HG03196 (cell line): Measurements from ENCODE around the gene SMG6.
"Not testable (repeated sequence)": the region's sequence is repeated elsewhere in the genome, so short reads cannot be mapped to it uniquely, and the experiment has no call there.

Source experiments
- ATAC-seq: cut with Tn5 transposase; IDR thresholded peaks from one replicate; pipeline ENCODE4 v1.9.1; 2021; ENCODE audit not compliant: unreplicated experiment

The SMG6 gene

DNA sequence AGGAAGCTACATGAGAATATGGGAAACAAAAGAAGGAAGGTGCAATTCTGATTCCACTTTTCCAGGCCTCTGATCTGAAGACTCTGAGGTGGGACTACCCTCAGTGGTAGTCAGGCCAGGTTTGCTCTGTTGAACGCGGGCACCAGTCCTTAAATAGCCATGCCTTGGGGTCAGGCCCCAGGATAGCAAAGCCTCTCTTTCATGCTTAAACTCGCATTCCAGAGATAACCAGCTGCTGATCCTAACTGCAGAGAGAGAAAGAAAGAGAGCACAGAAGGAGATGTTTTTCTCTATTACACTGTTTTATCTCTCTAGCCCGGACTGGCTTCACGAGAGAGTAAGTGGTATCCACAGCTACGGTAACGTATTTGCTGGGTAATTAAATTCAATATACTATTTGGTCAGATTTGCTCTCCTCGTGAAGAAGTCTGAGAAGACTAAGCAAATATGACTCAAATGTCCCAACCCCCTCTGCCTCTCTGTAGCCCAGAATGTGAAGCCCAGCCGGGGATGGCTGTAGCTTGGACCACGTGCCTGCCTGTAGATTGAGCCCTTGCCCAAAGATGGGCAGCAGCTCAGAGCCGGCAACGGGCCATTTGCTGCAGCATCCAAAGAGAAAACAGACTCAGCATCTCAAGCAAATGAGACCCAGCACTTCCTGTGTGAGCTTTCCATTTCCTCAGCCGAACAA lies 122.2 kb downstream of the SMG6 start:
- no peak for ATAC-seq

DNA sequence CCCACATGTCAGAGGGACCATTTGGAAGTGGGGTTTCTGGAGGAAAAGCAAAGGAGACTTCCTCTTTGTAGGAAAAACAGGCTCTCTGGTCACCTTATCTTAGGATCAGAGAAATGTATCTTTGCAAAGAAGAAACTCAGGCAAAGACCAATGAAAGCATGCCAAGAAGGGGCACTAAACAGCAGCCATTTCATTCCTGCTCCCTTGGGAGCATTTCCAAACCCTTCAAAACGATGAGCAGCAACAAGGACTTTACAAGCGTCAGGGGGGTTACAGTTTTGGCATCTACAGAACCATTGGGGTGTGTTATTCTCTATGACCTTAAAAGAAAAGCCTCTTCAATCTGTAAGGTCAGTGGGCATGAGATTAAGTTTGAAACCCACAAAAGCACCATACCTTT lies 122.8 kb downstream of the SMG6 start:
- ATAC-seq, result no peak

DNA sequence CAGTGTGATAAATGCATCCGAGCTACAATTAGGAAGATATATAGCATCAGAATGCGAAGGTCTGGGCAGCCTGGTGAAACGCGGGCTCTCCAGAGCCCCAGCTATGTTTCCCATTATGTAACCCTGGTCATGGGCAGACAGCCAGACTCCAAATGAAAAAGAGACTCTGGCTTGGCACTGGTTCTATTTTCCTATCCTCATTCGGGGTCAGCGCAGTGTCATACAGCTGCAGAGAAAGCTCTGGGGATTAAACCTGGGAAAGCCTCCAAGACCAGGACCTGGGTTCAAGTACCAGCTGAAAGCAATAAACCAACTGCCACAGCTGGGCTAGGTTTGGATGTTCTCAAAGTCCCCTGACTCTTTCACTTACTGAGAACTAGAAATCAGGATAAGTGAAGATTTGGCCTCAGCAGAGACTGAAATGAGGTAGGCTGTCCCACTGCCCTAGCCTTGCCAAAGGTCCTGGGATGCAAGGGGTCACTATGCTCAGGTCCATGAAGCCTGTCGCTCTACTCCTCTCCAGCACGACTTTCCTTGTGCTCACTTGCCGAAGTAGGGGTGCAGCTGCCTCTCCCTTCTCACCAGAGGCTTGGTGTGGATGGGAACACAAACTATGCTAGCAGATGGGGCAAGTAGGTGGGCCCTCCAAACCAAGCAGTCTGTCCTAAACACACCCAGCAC lies 123.8 kb downstream of the SMG6 start:
- no peak for ATAC-seq

DNA sequence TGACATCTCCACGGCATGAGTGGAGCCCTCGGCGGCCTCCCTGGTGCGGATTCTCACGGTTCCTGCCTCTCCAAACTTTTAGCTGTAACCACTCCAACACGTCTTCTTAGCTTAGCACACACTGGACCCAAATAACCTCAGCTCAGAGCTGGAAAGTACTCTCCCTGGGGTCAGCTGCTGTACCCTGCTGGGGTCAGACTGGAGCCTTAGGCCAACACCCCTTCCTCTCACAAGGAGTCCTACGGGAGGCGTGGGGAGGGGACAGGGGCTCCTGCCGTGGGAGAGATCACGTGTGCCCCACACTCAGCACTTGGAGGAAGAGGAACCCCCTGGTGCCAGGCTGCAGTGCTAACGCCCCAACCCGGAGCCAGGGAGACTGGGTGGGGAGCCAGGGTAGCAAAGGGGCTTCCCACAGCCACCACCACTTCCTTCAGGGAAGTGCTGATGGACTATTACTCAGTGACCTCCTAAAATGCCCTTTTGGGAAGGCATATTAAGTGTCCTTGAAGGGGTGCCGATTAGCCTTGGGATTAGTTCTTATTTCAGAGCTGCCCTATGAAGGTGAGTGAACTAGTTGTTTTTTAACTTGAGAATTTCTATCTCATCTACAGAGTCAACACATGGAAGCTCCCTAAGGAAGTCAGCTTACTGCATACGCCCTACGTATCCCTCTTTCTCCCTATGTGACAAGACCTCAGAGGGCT lies 124.6 kb downstream of the SMG6 start:
- no peak for ATAC-seq

DNA sequence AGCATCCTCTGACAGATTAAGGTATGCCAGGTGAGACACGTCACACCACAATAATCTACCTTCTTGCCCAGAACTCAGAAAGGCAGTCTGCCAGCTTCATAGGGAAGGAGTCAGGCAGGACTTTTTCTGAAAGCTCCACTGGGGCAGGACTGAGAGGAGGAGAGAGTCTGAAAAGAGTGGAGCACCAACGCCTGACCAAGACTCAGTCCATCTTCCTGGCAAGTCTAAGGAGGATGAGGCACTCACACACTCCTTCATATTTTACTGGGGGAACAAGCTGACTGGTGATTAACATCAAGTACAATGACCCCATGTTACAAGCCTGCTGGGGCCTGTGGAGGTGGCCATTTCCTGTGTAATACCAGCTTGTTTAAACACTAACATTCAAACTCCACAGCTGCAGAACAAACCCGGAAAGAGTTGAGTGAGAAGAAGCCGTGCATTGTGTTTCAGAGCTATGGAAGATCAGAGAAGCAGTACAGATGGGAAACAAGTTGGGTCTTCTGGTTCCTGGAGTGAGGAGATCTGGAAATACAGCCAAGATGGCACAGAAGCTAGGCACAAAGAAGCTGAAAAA lies 126.3 kb downstream of the SMG6 start:
- no peak for ATAC-seq

DNA sequence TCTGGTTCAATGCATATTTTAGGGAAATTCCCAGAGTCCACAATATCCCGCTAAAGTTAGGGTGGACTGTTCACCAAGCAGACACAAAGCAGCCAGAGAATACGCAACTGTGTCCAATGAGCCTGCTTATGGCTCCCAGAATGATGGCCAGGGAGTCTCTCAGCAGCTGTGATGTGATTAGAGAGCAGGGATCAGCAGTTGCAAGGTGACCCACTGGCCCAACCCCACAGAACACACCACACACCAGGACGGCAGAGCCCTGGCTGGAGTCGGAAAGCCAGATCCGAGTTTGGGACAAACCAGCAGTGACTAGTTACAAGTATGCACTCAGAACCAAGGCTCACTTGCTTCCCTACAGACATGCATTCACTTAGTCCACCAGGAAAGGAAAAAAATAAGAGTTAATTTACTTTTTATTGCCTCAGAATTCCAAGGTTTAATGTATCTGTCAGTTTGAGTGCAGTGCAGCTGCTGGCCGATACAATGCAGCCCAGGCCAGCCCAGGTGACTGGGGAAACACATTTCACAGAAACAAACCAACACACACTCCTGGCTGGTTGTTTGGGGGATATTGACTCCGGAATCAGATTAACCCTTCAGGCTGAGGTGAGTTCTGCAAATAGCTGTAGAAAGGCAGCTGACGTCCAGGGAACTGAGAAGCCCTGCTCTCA lies 127.0 kb downstream of the SMG6 start:
- ATAC-seq, result no peak

DNA sequence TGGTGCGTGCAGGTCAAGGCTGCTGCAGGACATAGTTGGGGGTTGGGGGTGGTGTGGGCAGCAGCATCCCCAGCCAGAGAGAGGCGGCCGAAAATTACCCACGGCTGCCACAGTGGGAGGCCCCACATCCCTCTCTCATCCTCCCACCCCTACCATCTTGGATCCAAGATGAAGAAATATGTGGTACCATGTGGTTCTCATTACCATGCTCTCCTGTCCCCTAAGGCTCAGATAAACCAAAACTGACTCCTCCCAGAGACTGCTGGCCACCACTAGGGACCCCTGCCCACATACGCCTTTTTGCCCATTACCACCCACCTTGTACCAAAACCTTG lies 128.3 kb downstream of the SMG6 start:
- no peak for ATAC-seq

DNA sequence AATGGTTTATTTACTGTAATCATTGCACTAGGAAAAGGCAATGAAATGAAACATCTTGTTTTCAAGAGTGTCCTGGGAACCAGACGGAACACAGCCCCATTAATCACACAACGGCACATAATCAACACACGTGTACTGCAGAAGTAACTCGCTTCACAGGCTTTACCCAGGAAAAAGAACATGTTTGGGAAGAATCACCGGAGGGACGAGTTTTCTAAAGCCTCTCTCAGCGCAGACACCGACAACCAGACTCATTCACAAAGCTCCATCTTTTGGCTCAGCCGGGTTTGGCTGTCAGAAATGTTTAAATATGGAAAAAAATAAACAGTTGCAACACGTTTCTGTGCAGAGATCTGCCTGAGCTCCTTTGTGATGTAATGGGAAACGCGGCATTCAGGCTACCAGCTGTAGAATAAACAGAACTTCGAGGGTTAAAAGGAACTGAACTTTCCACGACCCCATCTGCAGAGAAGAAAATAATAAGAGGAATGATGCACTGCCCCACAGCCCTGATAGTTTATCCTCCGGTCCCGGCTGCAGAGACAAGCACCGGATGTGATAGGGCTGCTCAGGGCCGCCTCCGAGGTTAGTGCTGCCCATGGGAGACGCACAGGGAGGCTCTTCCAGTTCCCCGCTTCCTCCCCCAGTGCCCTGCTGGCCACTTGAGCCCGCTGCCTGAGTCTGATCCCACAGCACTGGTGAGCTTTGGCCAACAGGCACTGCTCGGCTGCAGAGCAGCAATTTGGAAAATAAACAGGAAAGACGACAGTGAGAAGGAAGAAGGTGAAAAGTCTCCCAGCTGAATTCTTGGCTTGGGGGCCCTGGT lies 128.9 kb downstream of the SMG6 start:
- no peak for ATAC-seq

DNA sequence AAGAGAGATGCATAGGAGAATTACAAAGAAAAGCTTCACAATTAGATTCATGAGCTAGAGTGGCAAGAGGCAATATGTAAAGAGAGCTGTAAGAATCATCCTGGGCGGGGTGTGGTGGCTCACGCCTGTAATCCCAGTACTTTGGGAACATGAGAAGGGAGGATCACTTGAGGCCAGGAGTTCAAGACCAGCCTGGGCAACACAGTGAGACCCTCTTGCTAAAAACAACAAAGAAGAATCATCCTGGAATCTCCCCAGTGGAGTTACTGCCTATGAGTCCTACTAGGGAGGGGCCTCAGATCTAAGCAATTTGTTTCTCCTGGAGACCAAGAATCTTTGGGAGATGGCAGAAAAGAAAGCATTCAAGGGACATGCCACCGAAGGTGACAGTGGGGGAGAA lies 129.6 kb downstream of the SMG6 start:
- ATAC-seq, result no peak

DNA sequence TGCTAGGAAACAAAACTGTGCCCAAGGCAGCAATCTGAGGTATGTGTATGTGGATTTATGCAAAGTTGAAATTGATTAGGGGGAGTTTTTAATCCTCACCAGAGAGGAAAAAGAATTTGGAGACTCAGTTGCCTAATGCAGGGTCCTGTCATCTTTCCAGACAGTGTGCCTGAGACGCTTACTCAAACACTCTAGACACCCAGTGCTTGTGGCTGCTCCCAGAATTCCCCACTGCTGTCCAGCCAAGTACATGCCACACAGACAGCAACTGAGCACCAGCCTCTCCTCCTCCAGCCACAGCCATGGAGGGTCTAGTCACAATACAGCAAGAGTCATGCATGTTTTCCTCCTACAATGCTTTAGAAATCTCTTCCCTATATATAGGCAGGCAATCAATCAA lies 130.6 kb downstream of the SMG6 start:
- no peak for ATAC-seq

DNA sequence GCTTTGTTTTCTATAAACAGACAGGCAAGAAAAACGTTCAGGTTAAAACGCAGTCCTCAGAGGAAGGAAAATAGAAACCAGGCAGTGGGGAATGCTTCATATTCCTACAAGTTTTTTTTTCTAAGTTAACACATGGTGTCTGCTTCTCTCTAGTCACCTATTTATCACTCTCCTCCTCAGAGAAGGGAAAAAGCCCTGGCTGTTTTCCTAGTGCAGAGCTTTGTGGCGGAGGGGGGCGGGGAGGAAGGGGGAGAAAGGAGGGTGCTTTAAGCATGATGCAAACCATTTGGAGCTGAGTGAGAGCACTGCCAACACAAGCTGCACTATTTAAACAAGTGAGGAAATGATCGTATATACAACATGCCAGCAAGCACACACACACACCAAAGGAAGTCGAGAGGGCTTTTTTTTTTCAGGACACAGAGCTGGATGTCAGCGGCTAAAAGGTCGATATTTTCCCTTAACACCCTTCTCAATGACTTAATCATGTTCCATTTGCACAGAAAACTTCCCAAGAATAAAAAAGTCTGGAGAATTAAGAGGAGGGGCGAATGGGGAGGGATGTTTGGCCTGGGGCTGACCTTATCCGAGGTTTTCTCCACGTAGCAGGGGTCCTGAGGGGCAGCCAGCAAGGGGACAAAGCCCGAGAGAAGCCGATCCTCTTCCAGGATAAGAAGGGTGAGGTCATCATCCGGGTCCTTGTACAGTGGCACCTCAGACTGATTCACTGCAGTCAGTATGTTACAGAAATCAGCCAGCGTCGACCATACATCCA lies 131.3 kb downstream of the SMG6 start:
- no peak for ATAC-seq

DNA sequence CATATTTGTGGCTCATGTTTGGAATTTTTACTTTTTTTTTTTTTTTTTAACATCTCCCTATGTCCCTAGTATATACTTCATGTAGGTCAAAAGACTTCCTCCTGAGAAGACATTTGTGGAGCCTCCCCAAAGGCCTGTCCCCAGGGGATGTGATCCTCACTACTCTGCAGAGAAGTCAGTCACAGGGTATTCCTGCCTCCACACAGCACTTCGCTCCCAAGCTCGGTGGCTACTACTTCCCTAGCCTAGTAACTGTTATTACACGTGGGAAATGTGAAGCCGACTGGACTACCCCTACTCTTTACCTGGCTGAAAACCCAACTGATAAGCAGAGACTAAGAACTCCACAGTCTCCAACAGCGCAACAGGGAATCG lies 131.9 kb downstream of the SMG6 start:
- ATAC-seq, result no peak

DNA sequence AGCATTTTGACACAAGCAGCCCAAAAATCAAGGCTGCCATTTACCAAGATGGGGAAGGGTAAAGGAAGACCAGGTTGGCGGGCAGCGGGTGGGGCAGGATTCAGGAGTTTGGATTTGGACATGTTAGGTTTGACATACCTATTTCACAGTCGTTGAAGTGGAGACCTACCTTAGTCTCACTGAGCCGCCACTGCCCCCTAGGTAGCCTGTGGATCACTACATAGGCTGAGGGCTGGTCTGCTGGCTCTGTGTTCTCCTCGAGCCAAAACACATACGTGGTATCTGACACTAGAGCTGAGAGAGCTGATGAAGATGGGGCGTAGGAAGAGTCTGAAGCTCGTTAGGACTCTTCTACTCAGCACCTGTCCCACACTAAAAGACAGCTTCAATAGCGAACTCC lies 133.6 kb downstream of the SMG6 start:
- ATAC-seq, result no peak

DNA sequence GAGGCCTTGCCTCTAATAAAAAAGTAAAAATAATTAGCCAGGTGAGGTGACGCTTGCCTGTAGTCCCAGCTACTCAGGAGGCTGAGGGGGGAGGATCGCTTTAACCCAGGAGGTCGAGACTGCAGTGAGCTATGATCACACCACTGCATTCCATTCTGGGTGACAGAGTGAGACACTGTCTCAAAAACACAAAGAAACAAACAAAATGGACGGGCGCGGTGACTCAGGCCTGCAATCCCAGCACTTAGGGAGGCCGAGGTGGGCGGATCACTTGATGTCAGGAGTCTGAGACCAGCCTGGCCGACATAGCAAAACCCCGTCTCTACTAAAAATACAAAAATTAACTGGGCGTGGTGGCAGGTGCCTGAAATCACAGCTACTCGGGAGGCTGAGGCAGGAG lies 137.9 kb downstream of the SMG6 start:
- ATAC-seq, result not testable (repeated sequence)

DNA sequence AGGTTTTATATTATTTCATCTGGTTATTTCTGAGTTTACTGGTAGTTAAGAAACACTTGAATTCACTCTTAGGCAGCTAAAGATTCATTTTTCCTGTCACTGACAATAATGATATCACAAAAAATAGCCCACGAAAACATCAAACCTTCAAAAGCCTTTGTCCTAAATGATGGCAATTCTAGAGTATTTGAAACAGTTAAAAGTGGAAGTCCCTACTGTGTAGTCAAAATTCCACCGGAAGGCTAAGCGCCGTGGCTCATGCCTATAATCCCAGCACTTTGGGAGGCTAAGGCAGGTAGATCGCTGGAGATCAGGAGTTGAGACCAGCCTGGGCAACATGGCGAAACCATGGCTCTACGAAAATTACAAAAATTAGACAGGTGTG lies 145.2 kb downstream of the SMG6 start:
- ATAC-seq, result no peak

DNA sequence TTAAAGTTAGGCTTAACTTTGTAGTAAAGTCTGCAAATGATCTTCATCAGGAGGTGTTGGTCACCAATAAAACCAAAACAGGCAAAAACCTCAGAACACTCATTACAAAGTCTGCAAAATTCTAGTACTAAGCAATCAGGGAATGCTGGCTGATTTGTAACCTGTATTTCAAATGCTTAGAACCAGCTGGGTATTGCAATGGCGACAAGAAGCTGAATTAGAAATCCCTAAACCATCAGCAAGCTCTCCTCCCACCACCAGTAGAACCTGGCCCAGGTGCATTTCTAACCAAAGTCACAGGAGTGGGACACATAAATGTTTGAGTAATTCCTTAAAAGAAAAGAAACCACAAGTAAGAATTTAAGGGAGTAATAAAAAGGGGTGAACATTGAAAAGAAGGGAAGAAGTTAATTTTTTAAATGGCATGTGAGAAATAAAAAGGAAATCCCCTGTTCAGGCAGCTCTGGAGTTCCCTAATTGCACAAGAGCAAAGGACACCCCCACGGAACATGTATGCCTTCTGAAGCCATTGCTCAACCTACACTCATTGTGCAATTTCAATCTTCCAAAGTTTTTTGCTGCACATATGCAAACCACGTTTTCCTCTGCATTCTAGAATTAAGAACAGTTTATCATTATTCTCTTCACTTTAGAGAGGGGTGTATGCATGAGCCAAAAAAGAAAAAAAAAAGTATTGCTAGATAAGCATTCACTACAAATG lies 145.8 kb downstream of the SMG6 start:
- ATAC-seq, result no peak

DNA sequence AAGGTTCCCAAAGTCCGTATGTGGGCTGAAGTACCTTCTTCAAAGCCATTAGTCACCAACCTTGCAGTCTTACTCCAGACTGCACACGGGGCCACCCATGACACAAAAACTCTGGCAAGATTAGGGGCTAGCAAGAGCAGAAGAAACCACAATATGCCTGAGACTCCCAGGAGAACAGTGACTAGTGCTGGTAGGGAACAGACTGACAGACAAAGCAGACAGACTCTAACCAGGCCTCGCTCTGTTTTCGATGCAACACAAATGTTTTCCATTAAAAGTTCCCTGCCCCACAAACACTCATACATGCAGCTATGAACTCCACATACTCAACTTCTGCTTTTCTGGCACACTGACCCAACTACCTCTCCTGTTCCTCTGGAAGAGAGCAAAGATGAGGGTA lies 146.5 kb downstream of the SMG6 start:
- no peak for ATAC-seq

DNA sequence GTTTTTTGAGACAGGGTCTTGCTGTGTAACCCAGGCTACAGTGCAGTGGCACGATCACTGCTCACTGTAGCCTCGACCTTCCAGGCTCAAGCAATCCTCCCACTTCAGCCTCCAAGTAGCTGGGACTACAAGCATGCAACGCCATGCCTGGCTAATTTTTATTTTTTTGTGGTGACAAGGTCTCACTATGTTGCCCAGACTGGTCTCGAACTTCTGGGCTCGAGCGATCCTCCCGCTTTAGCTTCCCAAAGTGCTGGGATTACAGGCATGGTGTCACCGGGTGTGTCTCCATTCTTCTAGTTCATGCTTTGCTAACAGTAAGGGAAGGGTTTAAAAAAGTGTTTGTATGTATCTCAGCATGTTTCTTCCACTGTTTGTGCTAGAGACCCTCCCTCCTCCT lies 146.9 kb downstream of the SMG6 start:
- no peak for ATAC-seq

DNA sequence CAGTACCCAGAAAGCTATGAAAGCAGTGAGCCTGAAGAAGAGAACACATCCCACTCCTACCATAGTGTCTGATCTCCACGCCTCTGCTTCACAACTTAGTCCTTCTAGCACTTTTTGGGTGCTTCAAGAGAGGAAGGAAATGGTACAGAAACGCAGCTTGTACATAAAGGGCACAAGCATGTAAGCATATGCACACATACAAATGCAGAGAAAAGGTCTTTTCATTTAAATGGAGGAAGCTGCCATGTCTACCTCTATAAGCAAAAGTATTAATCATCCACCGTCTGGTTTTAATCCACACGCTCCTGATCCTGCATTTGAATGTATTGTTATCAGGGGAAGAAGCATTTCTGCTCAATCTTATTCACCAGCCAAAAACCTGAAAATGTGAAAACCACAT lies 148.0 kb downstream of the SMG6 start:
- no peak for ATAC-seq
